Measurements from ENCODE around the gene DNAJC30.

Gene DNAJC30

DNA sequence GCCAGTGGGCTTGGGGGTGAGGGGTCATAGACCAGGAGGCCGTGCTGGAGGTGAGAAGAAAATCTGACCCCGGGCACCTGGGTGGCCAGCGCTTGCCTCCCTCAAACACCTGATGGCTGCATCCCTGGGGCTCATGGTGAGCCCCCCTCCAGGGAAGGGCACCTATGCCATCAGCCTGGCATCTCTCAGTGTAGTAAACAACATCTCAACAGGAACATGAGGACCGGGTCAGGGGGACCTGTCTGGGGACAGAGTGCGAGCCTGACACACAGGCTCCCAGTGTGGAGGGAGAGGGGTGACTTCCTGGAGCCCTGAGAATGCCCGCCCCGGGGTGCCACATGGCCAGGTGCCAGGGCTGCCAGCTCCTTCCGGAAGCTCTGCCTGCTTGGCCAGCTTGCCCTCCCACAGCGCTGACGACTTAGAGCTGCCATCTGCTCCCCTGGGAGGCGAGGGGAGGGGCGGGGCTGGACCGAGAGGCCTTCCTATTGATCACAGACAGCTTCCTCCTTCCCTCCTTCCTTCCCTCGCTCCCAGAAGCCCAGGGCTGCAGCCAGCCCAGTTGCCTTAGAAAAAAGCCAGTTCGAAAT is 23.9 kb upstream of the DNAJC30 start:
- peak; percentile 71 for DNase-seq

DNA sequence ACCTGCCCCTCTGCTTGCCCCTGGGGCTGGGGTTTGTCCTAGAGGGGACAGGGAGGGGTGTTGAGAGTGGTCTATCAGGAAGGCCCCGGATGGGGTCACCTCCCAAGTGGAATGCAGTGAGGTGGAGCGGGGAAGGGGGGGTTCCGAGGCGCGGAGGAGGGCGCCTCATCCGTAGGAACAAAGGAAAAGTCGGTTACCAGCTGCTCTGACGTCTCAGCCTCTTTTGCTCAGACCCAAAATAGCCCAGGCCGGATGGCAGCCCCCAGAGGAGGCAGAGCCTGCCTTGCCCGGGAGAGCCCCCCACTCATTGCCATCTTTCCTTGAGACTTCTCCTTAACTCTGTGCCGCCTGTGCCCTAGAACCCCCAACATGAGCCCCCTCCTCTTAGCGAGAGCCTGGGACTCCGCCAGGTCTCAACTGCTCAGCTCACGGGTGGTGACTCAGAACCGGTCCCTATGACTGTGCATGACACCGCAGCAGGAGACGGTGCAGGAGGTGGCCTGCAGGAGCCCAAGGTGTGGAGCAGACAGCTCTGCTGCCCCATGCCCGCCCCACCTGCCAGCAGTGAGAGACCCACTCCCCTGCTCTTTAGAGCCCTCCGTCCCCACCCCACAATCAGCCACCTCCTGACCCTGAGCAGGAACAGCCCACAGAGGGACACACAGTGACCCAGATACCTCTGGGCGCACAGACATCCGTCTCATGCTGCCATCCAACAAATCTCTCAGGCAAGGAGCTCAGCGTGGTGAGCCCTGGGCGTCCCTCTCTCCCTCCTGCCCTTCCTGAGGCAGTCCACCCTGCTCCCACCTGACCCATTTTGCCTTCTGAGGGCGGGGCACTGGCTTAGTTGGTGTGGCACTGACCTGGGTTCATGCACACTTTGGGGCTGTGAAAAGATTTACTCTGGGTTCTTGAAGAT is 23.1 kb upstream of the DNAJC30 start:
- peak; percentile 33 for DNase-seq

DNA sequence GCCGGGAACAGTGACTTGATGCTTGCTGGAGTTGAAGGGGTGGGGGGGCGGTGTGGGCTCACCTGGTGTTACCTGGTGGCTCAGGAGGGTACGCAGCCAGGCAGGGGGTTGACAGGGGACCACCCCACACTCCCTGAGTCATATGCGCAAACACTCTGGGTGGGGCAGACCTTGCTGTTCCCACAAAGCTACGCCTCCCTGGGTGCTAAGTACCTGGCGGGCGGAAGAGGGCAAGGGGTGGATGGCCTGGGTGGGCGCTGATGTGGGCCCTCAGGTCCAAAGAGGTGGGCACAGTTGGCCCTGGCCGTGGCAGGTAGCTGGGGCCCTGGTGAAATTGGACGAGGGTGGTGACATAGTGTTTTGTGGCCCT is 22.3 kb upstream of the DNAJC30 start:
- no peak for DNase-seq

DNA sequence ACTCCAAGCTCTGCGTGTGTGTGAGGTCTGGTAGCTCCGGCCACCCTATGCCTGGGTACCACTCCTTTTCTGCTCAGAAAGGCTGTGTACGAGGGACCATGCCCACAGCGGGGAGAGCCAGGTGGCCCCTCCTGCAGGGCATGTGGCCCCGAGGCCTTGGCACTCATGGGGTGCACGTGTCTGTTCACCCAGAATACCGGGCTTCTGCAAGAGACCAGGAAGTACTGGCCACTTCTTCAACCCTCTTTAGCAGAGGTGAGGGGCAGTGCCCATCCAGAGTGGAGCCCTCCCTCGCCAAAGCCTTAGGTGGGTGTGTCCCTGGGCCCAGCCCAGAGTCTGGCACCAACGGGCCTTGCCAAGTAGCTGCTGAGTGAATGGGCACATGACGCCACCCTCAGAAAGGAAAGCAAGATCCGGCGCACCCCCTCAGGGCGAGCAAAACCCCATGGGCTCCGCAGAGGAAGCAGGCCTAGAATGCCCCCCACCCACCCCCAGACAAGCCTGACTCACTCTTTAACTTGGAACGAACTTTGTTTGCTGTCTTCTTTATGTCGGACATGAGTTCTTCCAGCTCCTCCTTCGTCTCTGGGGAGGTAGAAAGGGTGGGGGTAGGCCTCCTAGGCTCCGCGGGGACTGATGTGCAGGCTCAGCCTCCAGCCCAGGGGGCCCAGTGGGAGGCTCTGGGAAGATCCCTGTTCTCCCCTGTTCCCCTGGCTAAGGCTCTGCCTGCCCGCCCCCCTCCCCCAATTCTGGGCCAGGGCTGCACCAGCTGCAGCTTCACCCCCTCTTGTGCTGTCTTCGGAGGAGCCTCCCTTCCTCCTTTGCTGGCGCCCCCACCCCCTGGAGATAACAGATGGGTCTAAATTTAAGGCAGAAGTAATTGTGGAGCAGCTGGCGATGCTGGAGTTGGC is 21.6 kb upstream of the DNAJC30 start:
- DNase-seq = no peak

DNA sequence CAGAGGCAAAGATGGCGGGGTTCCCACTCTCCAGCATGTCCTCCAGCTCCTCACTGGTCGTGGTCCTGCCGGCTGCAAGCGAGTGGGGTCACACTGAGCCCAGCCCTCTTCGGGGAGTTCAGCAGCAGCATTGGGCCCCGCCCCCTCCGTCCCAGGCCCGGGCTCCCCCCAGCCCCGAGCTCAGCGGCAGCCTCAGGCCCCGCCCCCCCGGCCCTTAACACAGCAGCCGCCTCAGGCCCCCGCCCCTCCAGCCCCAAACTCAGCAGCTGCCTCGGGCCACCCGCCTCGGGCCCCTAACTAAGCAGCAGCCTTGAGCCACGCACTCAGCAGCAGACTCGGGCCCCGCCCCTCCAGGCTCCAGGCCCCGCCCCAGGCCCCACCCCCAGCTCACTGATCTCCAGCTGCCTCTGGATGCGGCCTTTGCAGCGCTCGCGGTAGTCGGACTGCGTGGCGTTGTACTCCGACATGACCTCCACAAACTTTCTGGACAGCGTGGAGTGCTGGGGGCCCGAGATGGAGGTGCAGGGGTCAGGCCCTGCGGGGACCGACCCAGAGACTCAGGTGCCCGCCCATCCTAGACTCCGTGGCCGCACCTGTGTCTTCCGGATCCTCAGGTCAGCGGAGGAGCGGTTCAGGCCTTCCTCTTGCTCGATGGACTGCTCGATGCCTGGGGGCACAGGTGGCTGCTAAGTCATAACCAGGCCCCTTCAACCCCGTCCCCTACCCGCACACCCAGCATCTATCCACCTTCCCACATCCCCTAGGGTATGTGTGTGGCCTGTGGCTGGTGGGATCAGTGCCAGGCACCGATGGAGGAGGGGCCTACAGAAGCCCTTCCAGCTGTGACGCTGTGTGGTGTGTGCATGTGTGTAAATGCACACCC is 20.7 kb upstream of the DNAJC30 start:
- peak; percentile 80 for DNase-seq

DNA sequence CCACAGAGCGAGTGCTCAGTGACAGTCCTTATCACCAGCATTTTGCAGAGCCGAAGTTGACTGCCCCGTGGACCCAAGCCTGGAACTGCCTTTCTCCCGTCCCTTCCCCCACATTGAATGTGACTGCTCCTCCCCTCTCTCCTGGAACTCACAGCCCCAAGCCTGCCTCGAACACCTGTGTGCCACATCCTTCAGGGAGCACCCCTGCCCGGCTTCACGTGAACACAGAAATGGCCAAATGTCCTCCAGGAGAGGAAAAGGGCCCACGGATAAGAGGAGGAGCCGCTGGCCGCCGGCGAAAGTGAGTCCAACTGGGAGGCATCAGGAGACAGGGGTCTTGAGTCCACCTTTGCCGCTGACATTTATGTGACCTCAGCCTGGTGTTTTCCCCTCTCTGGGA is 20.0 kb upstream of the DNAJC30 start:
- no peak for DNase-seq

DNA sequence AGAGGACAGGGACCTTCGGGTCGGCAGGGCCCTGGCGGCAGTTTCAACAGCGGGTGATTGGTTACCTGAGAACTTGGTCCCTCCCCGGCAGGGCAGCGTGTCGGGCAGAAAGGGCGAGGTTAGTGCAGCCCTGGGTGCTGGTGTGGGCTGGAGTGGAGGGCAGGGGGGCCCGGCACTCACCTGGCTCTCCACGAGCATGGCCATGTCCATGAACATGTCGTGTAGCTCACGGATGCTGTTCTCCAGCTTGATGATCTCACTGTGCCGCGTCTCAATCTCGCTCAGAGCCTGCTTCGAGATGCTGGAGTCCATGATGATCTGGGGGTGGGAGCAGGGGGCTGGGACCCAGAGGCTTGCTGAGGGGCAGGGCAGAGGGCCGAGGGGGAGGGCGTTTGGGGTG is 19.4 kb upstream of the DNAJC30 start:
- DNase-seq = no peak

DNA sequence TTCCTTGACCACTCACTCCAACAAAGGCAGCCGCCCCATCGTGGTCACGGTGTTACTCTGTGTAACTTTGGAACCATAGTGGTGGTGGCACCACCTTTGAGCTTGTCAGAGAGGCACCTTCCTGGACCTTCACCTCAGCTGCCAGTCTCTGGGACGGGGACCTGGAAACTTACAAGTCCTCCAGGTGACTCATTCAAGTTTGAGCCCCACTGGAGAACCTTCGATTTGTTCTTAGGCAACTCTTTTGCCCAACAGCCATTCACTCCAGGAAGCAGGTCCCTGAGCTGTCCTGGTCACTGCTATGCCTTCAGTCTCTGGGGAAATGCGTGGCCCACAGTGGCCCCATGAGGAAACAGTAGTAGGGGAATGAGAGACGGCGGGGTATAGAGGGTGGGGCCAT is 19.0 kb upstream of the DNAJC30 start:
- no peak for DNase-seq

DNA sequence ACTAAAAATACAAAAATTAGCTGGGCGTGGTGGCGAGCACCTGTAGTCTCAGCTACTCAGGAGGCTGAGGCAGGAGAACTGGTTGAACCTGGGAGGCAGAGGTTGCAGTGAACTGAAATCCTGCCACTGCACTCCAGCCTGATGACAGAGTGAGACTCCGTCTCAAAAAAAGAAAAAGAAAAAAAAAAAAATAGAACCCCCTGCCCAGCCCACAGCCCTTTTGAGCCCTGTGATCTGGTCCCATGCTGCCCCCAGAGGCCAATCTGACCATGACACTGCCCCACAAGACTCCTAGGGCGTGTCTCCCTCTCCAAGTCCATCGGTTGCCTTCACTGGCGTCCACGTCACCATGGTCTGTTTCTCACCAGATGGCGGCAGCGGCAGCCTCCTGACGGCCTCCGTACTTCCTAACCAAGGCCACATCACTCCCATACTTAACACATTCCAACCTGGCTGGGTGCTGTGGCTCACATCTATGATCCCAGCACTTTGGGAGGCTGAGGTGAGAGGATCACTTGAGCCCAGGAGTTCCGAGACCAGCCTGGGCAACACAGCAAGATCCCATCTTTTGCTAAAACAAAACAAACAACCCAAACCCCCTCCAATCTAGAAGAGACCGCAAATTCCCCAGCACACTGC is 18.2 kb upstream of the DNAJC30 start:
- peak; percentile 32 for DNase-seq

DNA sequence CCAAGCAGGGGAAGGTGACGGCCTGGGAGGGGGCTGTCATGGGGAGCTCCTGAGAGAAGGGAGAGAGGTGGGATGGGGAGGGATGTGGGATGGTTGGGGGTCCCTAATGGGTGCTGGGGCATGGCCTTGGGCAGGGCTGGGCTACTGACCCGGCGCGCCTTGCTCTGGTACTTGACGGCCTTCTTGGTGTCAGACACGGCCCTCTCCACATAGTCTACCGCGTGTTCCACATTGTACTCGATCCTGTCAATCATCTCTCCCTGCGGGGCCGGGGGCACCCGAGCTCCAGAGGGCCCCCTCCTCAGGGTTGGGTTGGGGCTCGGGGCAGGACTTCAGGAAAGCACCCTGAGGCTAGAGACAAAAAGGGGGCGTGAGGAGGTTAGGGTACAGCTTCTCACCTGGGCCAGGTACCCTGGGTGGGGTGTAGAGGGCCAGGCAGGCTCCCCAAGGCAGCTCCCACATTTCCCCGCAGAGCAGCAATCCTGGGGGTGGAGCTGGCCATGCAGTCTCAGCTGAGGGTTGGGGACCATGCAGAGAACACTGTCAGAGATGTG is 17.4 kb upstream of the DNAJC30 start:
- no peak for DNase-seq

DNA sequence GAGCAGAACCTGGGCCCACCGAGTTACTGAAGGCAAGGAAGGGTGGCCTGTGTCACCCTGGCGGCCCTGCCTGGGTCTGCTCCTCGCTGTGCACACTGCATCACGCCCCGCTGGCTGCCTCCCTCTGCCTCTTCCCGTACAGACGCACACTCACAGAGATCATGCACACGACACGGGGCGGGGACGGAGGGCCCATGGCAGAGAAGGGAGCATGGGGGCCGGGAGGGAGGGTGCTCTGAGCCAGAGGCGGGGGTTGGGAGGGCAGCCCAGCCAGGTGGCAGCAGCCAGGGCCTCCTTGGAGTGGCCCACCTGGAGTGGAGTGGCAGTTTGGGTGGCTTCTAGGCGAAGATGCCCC is 16.8 kb upstream of the DNAJC30 start:
- DNase-seq = no peak

DNA sequence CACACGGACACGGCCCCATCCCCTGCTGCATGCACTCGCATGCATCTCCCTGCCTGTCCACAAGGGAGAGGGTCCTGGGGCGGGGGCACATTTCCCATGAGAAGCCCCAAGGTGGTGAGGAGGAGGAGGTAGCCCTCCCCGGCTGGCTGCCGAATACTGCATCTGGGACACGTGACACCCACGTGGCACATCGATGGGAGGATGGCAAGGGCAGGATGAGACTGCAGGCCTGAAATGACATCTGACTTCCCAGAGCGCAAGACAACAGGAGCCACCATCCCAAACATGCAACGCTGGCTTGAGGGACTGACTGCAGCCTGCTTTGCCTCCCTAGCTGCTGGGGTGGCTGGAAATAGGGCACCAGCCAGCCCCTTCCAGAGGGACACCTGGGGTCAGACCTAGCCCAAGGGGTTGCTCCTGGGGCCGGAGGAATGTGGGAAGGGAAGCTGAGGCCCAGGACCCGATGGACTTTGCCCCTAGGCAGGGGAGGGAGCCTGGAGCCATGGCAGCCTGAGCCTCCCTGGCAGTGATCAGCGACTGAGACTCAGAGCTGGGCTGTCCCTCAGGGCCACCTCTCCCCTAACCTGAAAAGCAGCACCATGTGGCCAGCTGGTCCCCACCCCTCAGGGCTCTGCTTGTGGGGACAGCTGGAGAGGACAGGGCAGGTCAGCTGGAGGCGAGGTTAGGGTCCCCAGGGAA is 16.3 kb upstream of the DNAJC30 start:
- no peak for DNase-seq

DNA sequence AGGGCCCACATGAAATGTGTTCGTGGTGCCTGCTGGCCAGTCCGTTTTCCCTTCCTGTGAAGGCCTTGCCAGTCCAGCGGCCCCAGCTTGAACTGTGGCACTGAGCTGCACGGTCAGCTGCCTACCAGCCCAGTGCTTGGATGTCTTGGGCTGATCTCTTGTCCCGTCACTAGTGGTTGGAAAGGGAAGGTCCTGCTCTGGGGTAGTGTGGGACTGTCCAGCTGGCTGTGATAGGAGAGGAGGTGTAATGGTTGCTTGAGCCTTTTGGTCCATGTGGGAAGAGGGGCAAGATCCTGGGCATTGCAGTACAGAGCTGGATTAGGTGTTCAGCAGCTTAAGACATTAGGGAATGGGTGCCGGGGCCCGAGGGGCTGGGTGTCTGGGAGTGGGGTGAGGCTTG is 15.2 kb upstream of the DNAJC30 start:
- no peak for DNase-seq

DNA sequence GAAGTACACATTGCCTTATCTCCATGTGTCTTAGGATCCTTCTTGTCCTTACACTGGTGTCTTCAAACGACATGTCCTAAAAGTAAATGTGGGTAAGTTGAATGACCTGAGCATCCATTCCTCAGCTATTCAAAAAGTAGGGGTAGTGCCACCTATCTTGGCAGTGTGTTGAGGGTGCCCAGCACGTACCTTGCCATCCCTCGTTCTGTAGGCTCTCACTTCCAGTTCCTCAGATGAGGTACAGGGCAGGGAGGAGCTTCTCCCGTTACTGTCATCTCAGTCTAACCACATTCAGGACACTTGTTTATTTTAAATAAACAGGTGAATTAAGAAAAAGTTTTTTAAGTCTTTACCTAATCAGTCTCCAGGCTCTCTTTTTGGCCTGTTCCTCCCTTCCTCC is 13.1 kb upstream of the DNAJC30 start:
- no peak for DNase-seq

DNA sequence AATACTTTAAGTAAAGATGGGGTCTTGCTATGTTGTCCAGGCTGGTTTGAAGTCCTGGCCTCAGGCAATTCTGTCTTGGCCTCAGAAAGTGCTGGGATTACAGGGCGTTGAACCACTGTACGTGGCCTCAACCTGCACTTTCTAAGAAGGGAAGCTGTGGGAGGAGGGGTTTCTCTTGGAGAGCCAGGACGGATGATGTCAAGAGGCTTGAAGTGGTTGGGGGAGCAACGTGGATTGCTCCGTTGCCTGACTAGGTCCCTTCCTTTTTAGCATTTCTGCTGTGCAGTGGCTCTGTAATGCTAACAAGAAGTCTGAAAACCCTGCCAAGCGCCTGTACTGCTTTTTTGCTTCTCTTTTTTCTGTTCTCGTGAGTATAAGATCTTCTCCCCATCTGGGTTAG is 7.4 kb upstream of the DNAJC30 start:
- no peak for DNase-seq

DNA sequence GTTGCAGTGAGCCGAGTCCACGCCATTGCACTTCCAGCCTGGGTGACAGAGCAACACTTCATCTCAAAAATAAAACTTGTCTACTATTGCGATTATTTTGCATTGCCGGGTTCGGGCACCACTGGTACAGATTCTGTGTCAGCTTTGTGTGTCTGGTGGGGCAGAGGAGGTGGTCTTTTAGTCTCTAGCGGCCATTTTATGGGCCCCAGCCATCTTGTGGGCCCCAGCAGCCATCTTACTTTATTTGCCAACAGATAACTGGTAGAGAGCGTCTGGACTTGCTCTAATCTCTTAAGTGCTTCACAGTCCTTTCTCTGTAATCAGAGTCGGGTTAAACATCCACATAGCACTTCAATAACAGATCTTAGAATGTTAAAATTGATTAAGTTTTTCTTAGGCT is 5.0 kb upstream of the DNAJC30 start:
- no peak for DNase-seq

DNA sequence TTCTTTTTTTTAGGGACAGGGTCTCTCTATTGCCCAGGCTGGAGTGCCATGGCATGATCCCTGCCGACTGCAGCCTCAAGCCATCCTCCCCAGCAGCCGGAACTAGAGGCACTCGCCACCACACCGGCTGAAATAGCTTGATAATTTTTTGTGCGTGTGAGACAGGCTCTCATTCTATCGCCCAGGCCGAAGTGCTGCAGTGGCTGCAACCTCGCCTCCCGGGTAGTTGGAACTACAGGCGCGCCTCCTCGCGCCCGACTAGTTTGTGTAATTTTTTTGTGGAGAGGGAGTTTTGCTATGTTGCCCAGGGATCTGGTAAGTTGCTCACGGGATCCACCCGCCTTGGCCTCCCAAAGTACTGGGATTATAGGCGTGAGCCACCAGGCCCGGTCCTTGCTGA is 2.1 kb upstream of the DNAJC30 start:
- DNase-seq = no peak

DNA sequence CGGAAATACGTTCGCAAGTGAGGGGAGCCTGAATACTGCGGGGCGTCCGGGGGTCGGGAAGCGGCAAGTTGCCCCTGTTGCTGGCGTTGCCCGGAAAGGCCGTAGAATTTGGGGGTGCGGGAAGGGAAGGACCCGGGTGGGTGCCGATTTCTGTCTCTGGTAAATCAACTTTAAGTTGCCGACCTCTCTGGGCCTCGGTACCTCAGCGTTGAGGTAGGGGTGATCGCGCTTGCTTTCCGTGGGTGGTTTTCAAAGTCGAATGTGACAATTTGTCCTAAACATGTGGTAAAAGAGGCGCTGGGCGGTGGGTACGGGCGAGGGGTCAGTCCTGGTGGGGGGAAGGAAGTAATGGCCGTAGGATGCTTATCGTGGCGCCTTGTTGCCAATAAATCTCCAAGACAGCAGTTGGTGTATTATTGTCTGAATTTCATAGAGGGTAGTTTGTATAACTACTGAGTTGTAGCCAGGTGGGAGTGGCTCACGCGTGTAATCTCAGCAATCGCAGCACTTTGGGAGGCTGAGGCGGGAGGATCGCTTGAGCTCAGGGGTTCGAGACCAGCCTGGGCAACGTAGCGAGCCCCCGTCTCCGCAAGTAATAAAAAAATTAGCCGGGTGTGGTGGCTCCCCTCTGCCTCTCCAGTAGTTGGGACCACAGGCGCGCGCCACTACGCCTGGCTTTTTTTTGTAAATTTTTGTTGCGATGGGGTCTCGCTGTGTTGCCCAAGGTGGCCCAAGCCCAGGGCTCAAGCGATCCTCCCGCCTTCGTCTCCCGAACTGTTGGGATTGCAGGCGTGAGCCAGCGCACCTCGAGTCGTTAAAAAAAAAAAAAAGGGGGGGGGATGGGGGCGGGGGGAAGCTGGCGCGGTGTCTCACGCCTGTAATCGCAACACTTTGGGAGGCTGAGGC is 788 bp upstream of the DNAJC30 start:
- DNase-seq = no peak

DNA sequence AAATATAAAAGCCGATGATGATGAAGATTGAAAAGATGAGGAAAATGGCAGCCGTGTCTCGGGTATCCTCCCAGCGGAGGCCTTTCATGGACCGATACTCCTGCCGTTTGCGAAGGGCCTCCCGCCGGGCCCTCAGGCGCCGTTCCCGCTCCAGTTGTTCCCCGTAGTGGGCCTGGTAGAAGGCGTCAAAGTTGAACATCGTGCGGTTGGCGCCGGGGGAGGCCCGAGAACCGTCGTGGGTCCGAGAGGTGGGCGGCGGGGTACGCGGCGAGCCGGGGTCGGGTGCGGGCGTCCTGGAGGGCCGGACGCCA is 553 bp downstream of the DNAJC30 start:
- no peak for DNase-seq

DNA sequence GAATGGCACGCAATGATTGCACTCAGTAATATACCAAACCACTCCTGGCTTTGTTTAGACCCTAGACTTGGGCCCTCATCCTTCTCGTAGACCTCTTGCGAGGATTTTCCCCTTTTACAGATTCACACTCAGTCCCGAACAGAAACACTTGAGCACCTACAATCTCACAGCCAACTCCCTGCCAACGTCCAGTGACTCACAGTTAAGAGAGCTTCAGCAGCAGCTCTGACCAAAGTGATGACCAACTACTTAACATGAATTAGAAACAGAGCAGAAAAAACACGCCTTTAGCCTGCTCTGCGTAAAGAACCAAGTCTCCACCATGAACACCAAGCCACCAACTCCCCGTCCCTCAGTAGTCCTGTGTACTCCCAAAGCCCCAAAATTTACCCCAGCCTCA is 2.2 kb downstream of the DNAJC30 start:
- DNase-seq = no peak

Measured in CD4-positive, alpha-beta T cell treated with Interleukin-6 for 4 hours (primary cell).